Activated naive CD8-positive, alpha-beta T cell treated with anti-CD3 and anti-CD28 coated beads, Interleukin-2, amount 50 U/mL, for 24 hours (primary cell): ENCODE measurements around the gene ABR.

ENCODE experiments used
- ATAC-seq: fragments of 150-1000 bp; cut with Tn5 transposase; one replicate; pipeline ENCODE4 v1.10.0; 2021
- DNase-seq: peaks from one replicate; pipeline ENCODE4 v3.0.0; 2021
- H3K27ac Mint-ChIP-seq: one replicate; pipeline ENCODE4 v1.8.0; 2021; ENCODE audit warnings: mild to moderate bottlenecking, mixed read lengths
- H3K27me3 Mint-ChIP-seq: one replicate; pipeline ENCODE4 v1.8.0; 2021; ENCODE audit warnings: mixed read lengths
- H3K36me3 Mint-ChIP-seq: one replicate; pipeline ENCODE4 v1.8.0; 2021; ENCODE audit warnings: low read depth, mixed read lengths
- H3K4me1 Mint-ChIP-seq: one replicate; pipeline ENCODE4 v1.8.0; 2021; ENCODE audit warnings: mixed read lengths
- H3K4me3 Mint-ChIP-seq: one replicate; pipeline ENCODE4 v1.8.0; 2021; ENCODE audit warnings: mild to moderate bottlenecking, moderate library complexity, mixed read lengths
- H3K9me3 Mint-ChIP-seq: one replicate; pipeline ENCODE4 v1.8.0; 2021; ENCODE audit warnings: mixed read lengths

Gene ABR

GRCh38 chr17:1021147-1021546, 158.6 kb downstream of the ABR start:
- ATAC-seq (no peak), DNase-seq (no peak)
- Mint-ChIP-seq H3K4me1 (no peaks in the 10 kb centered on the region), H3K36me3 (no peaks in the 10 kb centered on the region), H3K4me3 (no peak overlapping the region), H3K27me3 (no peaks in the 10 kb centered on the region), H3K27ac (no peak overlapping the region), H3K9me3 (no peaks in the 10 kb centered on the region)

- H3K4me1 Mint-ChIP-seq: no peaks in the 10 kb centered on the region
- DNase-seq (no peak), ATAC-seq (no peak)
- no peaks in the 10 kb centered on the region for H3K27me3 Mint-ChIP-seq
- no peak overlapping the region for H3K27ac Mint-ChIP-seq
- H3K36me3 Mint-ChIP-seq: no peaks in the 10 kb centered on the region
- no peaks in the 10 kb centered on the region for H3K9me3 Mint-ChIP-seq
- no peak overlapping the region for H3K4me3 Mint-ChIP-seq
Observed at GRCh38 chr17:1019451-1019850, 160.3 kb downstream of the ABR start.

GRCh38 chr17:1018547-1018946, 161.2 kb downstream of the ABR start:
- ATAC-seq (no peak), DNase-seq (no peak)
- no peaks in the 10 kb centered on the region for H3K9me3 Mint-ChIP-seq
- H3K4me3 Mint-ChIP-seq: no peak overlapping the region
- H3K36me3 Mint-ChIP-seq: no peaks in the 10 kb centered on the region
- no peak overlapping the region for H3K27ac Mint-ChIP-seq
- no peaks in the 10 kb centered on the region for H3K27me3 Mint-ChIP-seq
- H3K4me1 Mint-ChIP-seq: no peaks in the 10 kb centered on the region

- H3K27ac Mint-ChIP-seq: no peak overlapping the region
- H3K36me3 Mint-ChIP-seq: no peaks in the 10 kb centered on the region
- H3K27me3 Mint-ChIP-seq: no peaks in the 10 kb centered on the region
- no peak overlapping the region for H3K4me3 Mint-ChIP-seq
- DNase-seq (no peak), ATAC-seq (no peak)
- H3K9me3 Mint-ChIP-seq: no peaks in the 10 kb centered on the region
- H3K4me1 Mint-ChIP-seq: no peaks in the 10 kb centered on the region
Observed at GRCh38 chr17:1013729-1014090, 166.1 kb downstream of the ABR start.

- Mint-ChIP-seq H3K9me3 (no peaks in the 10 kb centered on the region), H3K4me3 (no peak overlapping the region), H3K36me3 (no peaks in the 10 kb centered on the region), H3K27ac (no peak overlapping the region), H3K4me1 (no peaks in the 10 kb centered on the region), H3K27me3 (no peaks in the 10 kb centered on the region)
- DNase-seq: no peak
- ATAC-seq: no peak
Observed at GRCh38 chr17:1012823-1013728, 166.7 kb downstream of the ABR start.

- ATAC-seq: no peak
- Mint-ChIP-seq H3K4me1 (no peaks in the 10 kb centered on the region), H3K27ac (no peak overlapping the region), H3K9me3 (no peaks in the 10 kb centered on the region), H3K36me3 (no peaks in the 10 kb centered on the region), H3K27me3 (no peaks in the 10 kb centered on the region), H3K4me3 (no peak overlapping the region)
- DNase-seq: no peak
Observed at GRCh38 chr17:1011760-1012735, 167.7 kb downstream of the ABR start.

- no peak overlapping the region for H3K4me3 Mint-ChIP-seq
- ATAC-seq: no peak
- H3K27me3 Mint-ChIP-seq: no peaks in the 10 kb centered on the region
- H3K27ac Mint-ChIP-seq: no peak overlapping the region
- no peaks in the 10 kb centered on the region for H3K36me3 Mint-ChIP-seq
- DNase-seq: no peak
- no peaks in the 10 kb centered on the region for H3K9me3 Mint-ChIP-seq
- H3K4me1 Mint-ChIP-seq: no peaks in the 10 kb centered on the region
Observed at GRCh38 chr17:1011138-1011537, 168.6 kb downstream of the ABR start.

- ATAC-seq: no peak
- Mint-ChIP-seq H3K4me1 (peaks cover 2% of the 10 kb centered on the region), H3K4me3 (no peak overlapping the region), H3K36me3 (no peaks in the 10 kb centered on the region), H3K27ac (no peak overlapping the region), H3K27me3 (no peaks in the 10 kb centered on the region), H3K9me3 (no peaks in the 10 kb centered on the region)
- no peak for DNase-seq
Observed at GRCh38 chr17:1010586-1010985, 169.2 kb downstream of the ABR start.

GRCh38 chr17:1010086-1010450, 169.7 kb downstream of the ABR start:
- ATAC-seq (no peak), DNase-seq (no peak)
- Mint-ChIP-seq H3K9me3 (no peaks in the 10 kb centered on the region), H3K4me3 (no peak overlapping the region), H3K27ac (no peak overlapping the region), H3K36me3 (no peaks in the 10 kb centered on the region), H3K4me1 (peaks cover 7% of the 10 kb centered on the region), H3K27me3 (no peaks in the 10 kb centered on the region)

GRCh38 chr17:1009229-1010085, 170.3 kb downstream of the ABR start:
- Mint-ChIP-seq H3K27me3 (no peaks in the 10 kb centered on the region), H3K4me1 (peaks cover 9% of the 10 kb centered on the region), H3K36me3 (peaks cover 2% of the 10 kb centered on the region), H3K4me3 (no peak overlapping the region), H3K9me3 (no peaks in the 10 kb centered on the region), H3K27ac (no peak overlapping the region)
- ATAC-seq (no peak), DNase-seq (no peak)

- DNase-seq (no peak), ATAC-seq (no peak)
- Mint-ChIP-seq H3K9me3 (no peaks in the 10 kb centered on the region), H3K4me1 (peaks cover 9% of the 10 kb centered on the region), H3K27me3 (no peaks in the 10 kb centered on the region), H3K27ac (no peak overlapping the region), H3K4me3 (no peak overlapping the region), H3K36me3 (peaks cover 2% of the 10 kb centered on the region)
Observed at GRCh38 chr17:1008008-1008761, 171.6 kb downstream of the ABR start.

GRCh38 chr17:1007310-1008007, 172.3 kb downstream of the ABR start:
- H3K27ac Mint-ChIP-seq: no peak overlapping the region
- peaks cover 3% of the 10 kb centered on the region for H3K36me3 Mint-ChIP-seq
- ATAC-seq (no peak), DNase-seq (no peak)
- no peak overlapping the region for H3K4me3 Mint-ChIP-seq
- no peaks in the 10 kb centered on the region for H3K9me3 Mint-ChIP-seq
- H3K27me3 Mint-ChIP-seq: no peaks in the 10 kb centered on the region
- H3K4me1 Mint-ChIP-seq: peaks cover 9% of the 10 kb centered on the region

- DNase-seq (no peak), ATAC-seq (no peak)
- Mint-ChIP-seq H3K36me3 (peaks cover 10% of the 10 kb centered on the region), H3K4me3 (no peak overlapping the region), H3K27ac (peak overlapping the region; percentile 64), H3K27me3 (no peaks in the 10 kb centered on the region), H3K9me3 (no peaks in the 10 kb centered on the region), H3K4me1 (peaks cover 9% of the 10 kb centered on the region)
Observed at GRCh38 chr17:1006054-1006453, 173.7 kb downstream of the ABR start.
